Smooth muscle cell (in vitro differentiated cells): ENCODE results near the gene RCAN2. TPM values are rescaled to one million over a fixed set of nuclear protein-coding genes. Genes with fewer than 3 reads are reported as not detected.

Source experiments
- DNase-seq: peaks from one replicate; lab custom pipeline; 2025; ENCODE audit not compliant: unreplicated experiment; lab: John Stamatoyannopoulos, UW
- H2AFZ ChIP-seq: fragments of 200-600 bp; sonication (generic); 2 replicates; pipeline ENCODE4 v1.6.0; 2016; ENCODE audit warnings: antibody characterized with exemption, low read depth, mild to moderate bottlenecking
- H3F3A ChIP-seq: fragments of 200-600 bp; sonication (generic); 2 replicates; pipeline ENCODE4 v1.6.0; 2017; ENCODE audit warnings: antibody characterized with exemption, low read depth
- H3K27ac ChIP-seq: fragments of 200-600 bp; sonication (generic); 2 replicates; pipeline ENCODE4 v1.5.1; 2016; ENCODE audit warnings: low read depth, mild to moderate bottlenecking
- H3K27me3 ChIP-seq: fragments of 200-600 bp; sonication (generic); 2 replicates; pipeline ENCODE4 v1.6.1; 2016; ENCODE audit warnings: low read depth, mild to moderate bottlenecking
- H3K36me3 ChIP-seq: fragments of 200-600 bp; sonication (generic); 2 replicates; pipeline ENCODE4 v1.5.1; 2016; ENCODE audit warnings: low read depth
- H3K4me1 ChIP-seq: fragments of 200-600 bp; sonication (generic); 2 replicates; pipeline ENCODE4 v1.5.1; 2016; ENCODE audit warnings: low read depth
- H3K4me2 ChIP-seq: fragments of 200-600 bp; sonication (generic); 2 replicates; pipeline ENCODE4 v1.6.0; 2016; ENCODE audit warnings: mild to moderate bottlenecking
- H3K4me3 ChIP-seq: fragments of 200-600 bp; sonication (generic); 2 replicates; pipeline ENCODE4 v1.5.1; 2016; ENCODE audit warnings: mild to moderate bottlenecking
- H3K79me2 ChIP-seq: fragments of 200-600 bp; sonication (generic); 2 replicates; pipeline ENCODE4 v1.6.0; 2016; ENCODE audit warnings: low read depth, mild to moderate bottlenecking
- H3K9ac ChIP-seq: fragments of 200-600 bp; sonication (generic); 2 replicates; pipeline ENCODE4 v1.6.0; 2016; ENCODE audit warnings: low read depth
- H3K9me3 ChIP-seq: fragments of 200-600 bp; sonication (generic); replicated peaks from 2 replicates; pipeline ENCODE4 v1.5.1; 2016; ENCODE audit warnings: low read depth
- H4K20me1 ChIP-seq: fragments of 200-600 bp; sonication (generic); 2 replicates; pipeline ENCODE4 v1.6.0; 2016; ENCODE audit warnings: low read depth
- CTCF ChIP-seq: fragments of 200-600 bp; sonication (generic); IDR thresholded peaks from 2 replicates; pipeline ENCODE4 v1.5.1; 2017; ENCODE audit warnings: borderline replicate concordance, mild to moderate bottlenecking, antibody characterized with exemption; ENCODE audit not compliant: insufficient read depth, poor library complexity, severe bottlenecking
- WGBS: methylation state at CpG from one replicate; pipeline ENCODE4 v1.1.7; 2016; ENCODE audit warnings: low lambda C conversion rate; 5-methylcytosine and 5-hydroxymethylcytosine counted together
- polyA plus RNA-seq: library from polyadenylated mRNA; unstranded; fragments of >200 nt; fragmentation: Nextera tagmentation; extraction: Ambion mirVana; gene quantifications from 2 replicates; pipeline ENCODE4 v1.2.1, GENCODE V29; 2016
- total RNA-seq: library from RNA; depleted of rRNA; stranded (reverse); fragments of >200 nt; gene quantifications from 2 replicates; pipeline ENCODE4 v1.2.3, GENCODE V29; 2014

Gene RCAN2
- total and polyA plus RNA-seq, 2 experiments from 2014 or later = 2.5 to 2.7 TPM

GRCh38 chr6:46201702-46202101, 289.5 kb downstream of the RCAN2 start:
- Histone ChIP-seq H3K36me3 (no peaks in the 10 kb centered on the region), H3K9ac (no peak overlapping the region), H3K79me2 (no peaks in the 10 kb centered on the region), H3K4me1 (no peaks in the 10 kb centered on the region), H3K9me3 (no peaks in the 10 kb centered on the region), H3F3A (no peaks in the 10 kb centered on the region), H3K27me3 (peaks cover 4% of the 10 kb centered on the region), H3K27ac (no peak overlapping the region), H4K20me1 (no peaks in the 10 kb centered on the region), H3K4me2 (no peak overlapping the region), H2AFZ (no peak overlapping the region), H3K4me3 (no peak overlapping the region)
- no peak for DNase-seq
- TF ChIP-seq CTCF = no peak
- 87% methylated on average over 4 of the region's 4 CpGs for WGBS

GRCh38 chr6:46199387-46199786, 291.9 kb downstream of the RCAN2 start:
- no peak overlapping the region for H3K27ac ChIP-seq
- 81% methylated on average over 5 of the region's 5 CpGs for WGBS

GRCh38 chr6:46191961-46192360, 299.3 kb downstream of the RCAN2 start:
- no peak for TF ChIP-seq CTCF

More at GRCh38 chr6:46199387-46199786, 291.9 kb downstream of the RCAN2 start:
- H4K20me1 ChIP-seq = no peaks in the 10 kb centered on the region
- no peaks in the 10 kb centered on the region for H3K9me3 ChIP-seq
- H3K4me3 ChIP-seq = no peak overlapping the region
- H3K9ac ChIP-seq = no peak overlapping the region
- TF ChIP-seq CTCF = no peak
- no peaks in the 10 kb centered on the region for H3K4me1 ChIP-seq
- no peak overlapping the region for H3K4me2 ChIP-seq
- no peaks in the 10 kb centered on the region for H3K36me3 ChIP-seq
- H3F3A ChIP-seq = no peaks in the 10 kb centered on the region
- DNase-seq = no peak
- no peak overlapping the region for H2AFZ ChIP-seq
- H3K79me2 ChIP-seq = no peaks in the 10 kb centered on the region
- peaks cover 4% of the 10 kb centered on the region for H3K27me3 ChIP-seq

GRCh38 chr6:46190889-46191288, 300.4 kb downstream of the RCAN2 start:
- no peak for DNase-seq
- Histone ChIP-seq H3K9me3 (no peaks in the 10 kb centered on the region), H3K36me3 (no peaks in the 10 kb centered on the region), H3K27me3 (peaks cover 19% of the 10 kb centered on the region), H3K9ac (no peak overlapping the region), H3K4me2 (no peak overlapping the region), H3K4me1 (no peaks in the 10 kb centered on the region), H3K4me3 (no peak overlapping the region), H3K27ac (no peak overlapping the region), H2AFZ (no peak overlapping the region), H3F3A (no peaks in the 10 kb centered on the region), H4K20me1 (no peaks in the 10 kb centered on the region), H3K79me2 (no peaks in the 10 kb centered on the region)
- TF ChIP-seq CTCF = no peak
- WGBS = 87% methylated on average over 4 of the region's 4 CpGs

More at GRCh38 chr6:46191961-46192360, 299.3 kb downstream of the RCAN2 start:
- no peak for DNase-seq
- Histone ChIP-seq H2AFZ (no peak overlapping the region), H3K4me2 (peak overlapping the region; percentile 41), H3F3A (no peaks in the 10 kb centered on the region), H3K4me3 (no peak overlapping the region), H4K20me1 (no peaks in the 10 kb centered on the region), H3K27me3 (peaks cover 8% of the 10 kb centered on the region), H3K9ac (no peak overlapping the region), H3K9me3 (no peaks in the 10 kb centered on the region), H3K27ac (peak overlapping the region; percentile 27), H3K79me2 (no peaks in the 10 kb centered on the region), H3K36me3 (no peaks in the 10 kb centered on the region), H3K4me1 (no peaks in the 10 kb centered on the region)
- 8% methylated on average over 1 of the region's 1 CpG for WGBS
